Fibroblast of the aortic adventitia (primary cell): ENCODE results near the gene SNX13. TPM values are rescaled to one million over a fixed set of nuclear protein-coding genes. Genes with fewer than 3 reads are reported as not detected.

ENCODE experiments used
- DNase-seq: peaks from one replicate; pipeline ENCODE4 v3.0.0-alpha.2; 2010; ENCODE audit warnings: low read depth
- H3K4me3 ChIP-seq: 2 replicates; pipeline ENCODE4 v1.5.1; 2011; ENCODE audit warnings: low read depth, mild to moderate bottlenecking, control low read depth, low read length, moderate library complexity
- total RNA-seq: library from RNA; depleted of rRNA; stranded (reverse); fragments of >200 nt; gene quantifications from 2 replicates; pipeline ENCODE4 v1.2.3, GENCODE V29; 2012; ENCODE audit warnings: low replicate concordance
- TF ChIP-seq, protein P1 (sequence below): IDR thresholded peaks from 2 replicates; pipeline ENCODE4 v1.5.1; 2011; ENCODE audit warnings: mild to moderate bottlenecking, low read length, control low read depth, inconsistent platforms; ENCODE audit not compliant: insufficient read depth

The SNX13 gene
- total RNA-seq, 1 donor = 52.2 TPM

DNA sequence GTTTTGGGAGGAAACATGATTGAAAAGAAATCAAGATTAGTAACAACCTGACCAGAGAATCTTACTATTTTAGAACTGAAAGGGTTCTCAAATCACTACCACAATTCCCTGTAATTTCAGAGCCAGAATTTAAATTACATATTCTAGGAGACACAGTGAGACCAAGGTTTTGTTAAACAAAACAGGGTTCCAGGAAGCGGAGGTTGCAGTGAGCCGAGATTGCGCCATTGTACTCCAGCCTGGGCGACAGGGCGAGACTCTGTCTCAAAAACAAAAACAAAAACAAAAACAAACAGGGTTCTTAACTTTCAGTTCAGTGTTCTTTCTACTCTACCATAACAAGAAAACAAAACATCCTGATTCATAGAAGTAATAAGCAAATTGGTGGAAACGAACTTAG is 57.6 kb downstream of the SNX13 start:
- no peak for DNase-seq
- H3K4me3 ChIP-seq = no peak overlapping the region
- TF ChIP-seq, protein P1, sequence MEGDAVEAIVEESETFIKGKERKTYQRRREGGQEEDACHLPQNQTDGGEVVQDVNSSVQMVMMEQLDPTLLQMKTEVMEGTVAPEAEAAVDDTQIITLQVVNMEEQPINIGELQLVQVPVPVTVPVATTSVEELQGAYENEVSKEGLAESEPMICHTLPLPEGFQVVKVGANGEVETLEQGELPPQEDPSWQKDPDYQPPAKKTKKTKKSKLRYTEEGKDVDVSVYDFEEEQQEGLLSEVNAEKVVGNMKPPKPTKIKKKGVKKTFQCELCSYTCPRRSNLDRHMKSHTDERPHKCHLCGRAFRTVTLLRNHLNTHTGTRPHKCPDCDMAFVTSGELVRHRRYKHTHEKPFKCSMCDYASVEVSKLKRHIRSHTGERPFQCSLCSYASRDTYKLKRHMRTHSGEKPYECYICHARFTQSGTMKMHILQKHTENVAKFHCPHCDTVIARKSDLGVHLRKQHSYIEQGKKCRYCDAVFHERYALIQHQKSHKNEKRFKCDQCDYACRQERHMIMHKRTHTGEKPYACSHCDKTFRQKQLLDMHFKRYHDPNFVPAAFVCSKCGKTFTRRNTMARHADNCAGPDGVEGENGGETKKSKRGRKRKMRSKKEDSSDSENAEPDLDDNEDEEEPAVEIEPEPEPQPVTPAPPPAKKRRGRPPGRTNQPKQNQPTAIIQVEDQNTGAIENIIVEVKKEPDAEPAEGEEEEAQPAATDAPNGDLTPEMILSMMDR = no peak

DNA sequence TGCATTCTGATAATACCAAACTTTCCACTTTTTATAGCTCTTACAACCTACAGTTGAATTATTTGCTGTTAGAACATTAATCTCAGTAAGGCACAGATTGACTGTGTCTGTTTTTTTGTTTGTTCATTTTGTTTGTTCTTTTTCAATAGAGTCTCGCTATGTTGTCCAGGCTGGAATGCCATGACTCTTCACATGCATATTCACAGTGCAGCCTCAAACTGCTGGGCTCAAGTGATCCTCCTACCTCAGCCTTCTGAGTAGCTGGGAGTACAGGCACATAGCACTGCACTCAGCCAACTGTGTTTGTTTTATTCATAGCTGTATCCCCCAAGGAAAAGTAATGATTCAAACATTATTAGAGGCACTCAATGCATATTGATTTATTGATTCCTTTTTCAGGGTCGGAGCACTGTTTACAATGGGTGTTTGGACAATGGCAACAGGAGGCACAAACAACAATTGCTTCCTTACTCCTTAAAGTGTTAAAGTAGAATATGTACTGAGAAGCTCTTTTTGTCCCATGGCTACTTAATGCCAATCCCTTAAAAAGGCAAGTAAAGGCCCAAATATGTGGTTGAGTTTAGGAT is 61.1 kb downstream of the SNX13 start:
- TF ChIP-seq, protein P1 = no peak
- no peak overlapping the region for H3K4me3 ChIP-seq
- DNase-seq = no peak

DNA sequence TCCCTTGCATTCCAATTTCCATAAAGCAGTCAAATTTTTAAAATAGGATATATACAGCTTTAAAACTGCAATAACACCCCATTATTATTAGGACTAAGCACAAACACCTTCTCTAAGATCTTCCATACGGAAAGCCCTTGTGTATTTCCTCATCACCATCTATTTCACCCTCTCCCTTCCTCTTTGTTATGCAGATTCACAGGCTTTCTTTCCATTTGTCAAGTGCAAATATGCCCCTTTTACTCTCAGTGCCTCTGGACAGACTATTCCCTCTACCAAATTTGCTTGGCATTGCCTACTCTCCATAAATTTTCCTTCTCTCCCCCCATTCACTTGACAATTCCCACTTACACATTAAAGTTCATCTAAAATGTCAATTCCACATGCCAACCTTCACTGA is 61.7 kb downstream of the SNX13 start:
- no peak for DNase-seq
- H3K4me3 ChIP-seq = no peak overlapping the region
- TF ChIP-seq, protein P1 = no peak

DNA sequence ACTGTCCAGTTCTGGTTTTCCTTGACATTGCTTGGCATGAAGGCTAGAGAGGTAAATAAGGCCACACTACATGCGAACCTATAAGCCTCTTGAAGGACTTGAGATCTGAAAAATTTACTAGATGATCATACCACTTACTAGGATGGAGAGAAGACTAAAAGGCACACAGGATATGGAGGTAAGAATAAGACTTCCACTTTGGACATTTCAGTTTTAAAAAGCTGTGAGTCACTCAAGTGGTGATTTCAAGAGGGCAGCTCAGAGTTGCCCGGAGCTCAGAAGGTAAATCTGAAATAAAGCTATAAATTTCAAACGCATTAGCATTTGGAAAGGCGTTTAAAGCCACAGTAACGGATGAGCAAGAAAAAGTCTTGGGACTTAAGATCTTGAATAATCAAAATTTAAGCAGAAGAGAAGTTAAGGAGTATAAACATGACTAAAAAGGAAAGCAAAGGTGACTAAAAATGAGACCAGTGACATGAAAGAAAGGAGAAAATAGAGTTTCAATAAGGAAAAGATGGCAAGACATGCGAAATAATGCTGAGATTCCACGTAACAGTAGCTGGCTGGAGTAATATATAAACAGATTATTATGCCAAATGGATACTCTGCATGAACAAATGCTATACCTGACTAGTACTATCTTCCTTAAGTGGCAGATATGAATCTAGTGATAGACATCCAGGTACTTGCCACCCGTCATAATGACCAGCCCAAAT is 68.3 kb downstream of the SNX13 start:
- TF ChIP-seq, protein P1 = no peak
- no peak for DNase-seq
- no peak overlapping the region for H3K4me3 ChIP-seq

DNA sequence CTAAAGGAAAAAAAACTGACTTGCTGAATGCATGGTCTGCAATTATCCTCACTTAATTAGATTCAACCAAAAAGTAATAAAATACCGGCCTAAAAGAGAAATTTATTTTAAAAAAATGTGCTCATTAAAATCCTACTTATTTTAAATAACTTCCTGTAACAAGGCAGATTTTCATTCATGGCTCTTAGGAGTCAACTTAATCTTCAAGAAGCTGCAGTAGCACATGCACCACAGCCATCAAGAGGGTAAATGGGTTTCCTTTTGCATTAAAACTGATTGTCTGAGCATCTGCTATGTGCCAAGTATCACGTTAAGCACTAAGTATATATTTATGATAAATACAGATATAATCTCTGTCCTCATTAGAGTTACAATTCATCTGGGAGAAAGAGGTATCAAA is 69.9 kb downstream of the SNX13 start:
- no peak for DNase-seq
- H3K4me3 ChIP-seq = no peak overlapping the region
- TF ChIP-seq, protein P1 = no peak

DNA sequence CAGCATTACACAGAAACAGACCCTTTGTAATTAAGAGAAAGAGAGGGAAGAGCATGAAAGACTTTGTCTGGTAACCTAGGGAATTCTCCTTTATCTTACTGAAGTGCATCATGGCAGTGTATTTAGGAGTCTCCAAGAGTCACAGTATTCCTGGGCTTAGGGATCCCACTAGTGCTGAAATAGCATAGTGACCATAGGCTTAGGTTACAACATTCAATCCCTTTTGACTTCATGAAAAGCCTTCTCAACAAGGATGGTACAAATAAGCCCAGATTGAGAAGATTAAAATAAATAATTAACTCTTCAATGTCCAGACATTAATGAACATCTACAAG is 76.5 kb downstream of the SNX13 start:
- no peak for DNase-seq
- no peak overlapping the region for H3K4me3 ChIP-seq
- TF ChIP-seq, protein P1 = no peak
